ENCODE data around the gene RAB11B. TPM values are rescaled to one million over a fixed set of nuclear protein-coding genes. Genes with fewer than 3 reads are reported as not detected.

RAB11B gene
- total RNA-seq, 1 donor from 2014 or later = 100 TPM

DNA sequence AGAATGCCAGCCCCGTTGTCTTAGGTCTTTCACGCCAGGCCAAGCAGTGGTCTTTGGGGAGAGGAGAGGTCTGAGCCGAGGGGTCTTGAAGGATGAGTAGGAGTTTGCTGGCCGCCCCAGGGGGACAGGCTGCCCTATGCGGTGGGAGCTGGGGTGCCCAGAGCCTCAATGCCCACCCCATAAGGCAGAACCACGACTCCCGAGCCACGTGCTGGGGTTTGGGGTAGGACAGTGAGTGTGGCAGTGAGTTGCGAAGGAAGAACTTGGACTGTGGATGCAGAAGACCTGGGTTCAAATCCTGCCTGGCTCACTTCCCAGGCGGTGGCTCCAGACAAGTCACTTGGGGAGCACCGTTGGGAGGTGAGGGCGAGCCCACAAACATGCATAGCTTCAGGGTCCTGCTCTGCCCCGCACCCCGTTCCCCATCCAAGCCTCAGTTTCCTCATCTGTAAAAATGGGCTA lies 5.5 kb downstream of the RAB11B start:
- ATAC-seq (ENCODE audit: low read depth) (no peak), DNase-seq (no peak)
- TF ChIP-seq, protein P1, sequence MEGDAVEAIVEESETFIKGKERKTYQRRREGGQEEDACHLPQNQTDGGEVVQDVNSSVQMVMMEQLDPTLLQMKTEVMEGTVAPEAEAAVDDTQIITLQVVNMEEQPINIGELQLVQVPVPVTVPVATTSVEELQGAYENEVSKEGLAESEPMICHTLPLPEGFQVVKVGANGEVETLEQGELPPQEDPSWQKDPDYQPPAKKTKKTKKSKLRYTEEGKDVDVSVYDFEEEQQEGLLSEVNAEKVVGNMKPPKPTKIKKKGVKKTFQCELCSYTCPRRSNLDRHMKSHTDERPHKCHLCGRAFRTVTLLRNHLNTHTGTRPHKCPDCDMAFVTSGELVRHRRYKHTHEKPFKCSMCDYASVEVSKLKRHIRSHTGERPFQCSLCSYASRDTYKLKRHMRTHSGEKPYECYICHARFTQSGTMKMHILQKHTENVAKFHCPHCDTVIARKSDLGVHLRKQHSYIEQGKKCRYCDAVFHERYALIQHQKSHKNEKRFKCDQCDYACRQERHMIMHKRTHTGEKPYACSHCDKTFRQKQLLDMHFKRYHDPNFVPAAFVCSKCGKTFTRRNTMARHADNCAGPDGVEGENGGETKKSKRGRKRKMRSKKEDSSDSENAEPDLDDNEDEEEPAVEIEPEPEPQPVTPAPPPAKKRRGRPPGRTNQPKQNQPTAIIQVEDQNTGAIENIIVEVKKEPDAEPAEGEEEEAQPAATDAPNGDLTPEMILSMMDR (IDR thresholded peaks at IDR 0.05) = no peak
- Mint-ChIP-seq H3K4me1 (peaks cover 36% of the 10 kb centered on the region), H3K9me3 (no peaks in the 10 kb centered on the region), H3K4me3 (no peak overlapping the region), H3K27me3 (no peaks in the 10 kb centered on the region), H3K27ac (no peak overlapping the region), H3K36me3 (ENCODE audit: low read depth) (peaks cover 35% of the 10 kb centered on the region)
- ChIA-PET CTCF (no interaction called here), POLR2A (no interaction called here)
- intact Hi-C loops (cut with micrococcal nuclease) = loop anchor here (1.0 to 10.0 kb wide), 3 partner anchors 41 to 237 kb away; no protein-coding TSS in a partner anchor

DNA sequence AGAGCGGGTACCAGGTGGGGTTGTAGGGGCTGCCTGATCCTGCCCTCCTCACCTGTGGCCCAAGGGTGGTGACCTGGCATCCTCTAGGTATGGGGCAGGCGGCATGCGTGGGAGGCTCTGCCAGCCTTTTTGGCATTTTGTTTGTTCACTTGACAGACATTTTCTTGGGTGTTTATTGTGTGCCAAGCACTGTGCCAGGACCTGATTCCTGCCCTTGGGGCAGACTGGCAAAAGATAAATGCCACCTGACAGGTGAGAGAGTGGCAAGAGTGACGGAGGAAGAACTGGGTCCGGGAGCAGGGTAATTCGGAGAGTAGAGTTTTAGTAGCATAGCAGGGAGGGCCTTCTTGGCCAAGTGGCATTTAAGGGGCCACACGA lies 6.0 kb downstream of the RAB11B start:
- no peak for DNase-seq
- POLR2A ChIA-PET = no interaction called here
- CTCF ChIA-PET = no interaction called here
- peak overlapping the region; percentile 30 for H3K27ac Mint-ChIP-seq
- H3K4me1 Mint-ChIP-seq = peaks cover 31% of the 10 kb centered on the region
- no peak overlapping the region for H3K4me3 Mint-ChIP-seq
- H3K9me3 Mint-ChIP-seq = no peaks in the 10 kb centered on the region
- intact Hi-C loops (cut with micrococcal nuclease) = loop anchor here (1.0 to 10.0 kb wide), 3 partner anchors 42 to 238 kb away; no protein-coding TSS in a partner anchor
- TF ChIP-seq, protein P1 (IDR thresholded peaks at IDR 0.05) = no peak
- peaks cover 35% of the 10 kb centered on the region for H3K36me3 Mint-ChIP-seq (ENCODE audit: low read depth)
- H3K27me3 Mint-ChIP-seq = no peaks in the 10 kb centered on the region
- ATAC-seq (ENCODE audit: low read depth) = no peak

DNA sequence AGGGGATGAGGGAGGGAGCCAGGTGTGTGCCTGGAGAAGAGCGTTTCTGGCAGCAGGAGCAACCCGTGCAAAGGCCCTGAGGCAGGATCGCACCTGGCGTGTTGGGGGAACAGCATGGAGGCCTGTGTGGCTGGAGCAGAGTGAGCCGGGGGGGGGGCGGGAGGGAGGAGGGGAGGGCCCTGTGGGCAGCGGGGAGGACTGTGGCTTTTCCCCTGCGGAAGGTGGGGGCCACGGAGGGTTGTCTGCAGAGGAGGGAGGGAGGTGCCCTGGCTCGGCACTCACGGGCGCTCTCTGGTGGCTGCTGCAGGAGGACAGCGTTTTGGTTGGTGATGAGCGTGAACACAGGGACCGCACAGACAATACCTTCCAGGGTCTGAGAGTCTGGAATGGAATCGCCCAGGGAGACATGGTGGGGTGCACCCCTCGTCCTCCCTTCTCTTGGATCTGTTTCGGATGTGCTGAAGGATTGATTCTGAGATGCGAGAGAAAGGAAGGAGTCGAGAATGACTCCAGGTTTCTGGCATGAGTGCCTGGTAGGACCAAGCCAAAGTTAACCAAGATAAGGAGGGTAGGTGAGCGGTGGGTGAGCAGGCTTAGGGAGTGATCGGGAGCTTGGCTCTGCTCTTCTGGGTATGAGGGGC lies 6.5 kb downstream of the RAB11B start:
- TF ChIP-seq, protein P1 (IDR thresholded peaks at IDR 0.05) = no peak
- ChIA-PET POLR2A (no interaction called here), CTCF (no interaction called here)
- ATAC-seq (ENCODE audit: low read depth) (peak; percentile 96), DNase-seq (peak; percentile 46)
- Mint-ChIP-seq H3K27me3 (no peaks in the 10 kb centered on the region), H3K4me1 (peaks cover 27% of the 10 kb centered on the region), H3K36me3 (ENCODE audit: low read depth) (peaks cover 37% of the 10 kb centered on the region), H3K4me3 (no peak overlapping the region), H3K27ac (peak overlapping the region; percentile 50), H3K9me3 (no peaks in the 10 kb centered on the region)
- intact Hi-C loops (cut with micrococcal nuclease) = loop anchor here (1.0 to 10.0 kb wide), 3 partner anchors 42 to 238 kb away; no protein-coding TSS in a partner anchor

DNA sequence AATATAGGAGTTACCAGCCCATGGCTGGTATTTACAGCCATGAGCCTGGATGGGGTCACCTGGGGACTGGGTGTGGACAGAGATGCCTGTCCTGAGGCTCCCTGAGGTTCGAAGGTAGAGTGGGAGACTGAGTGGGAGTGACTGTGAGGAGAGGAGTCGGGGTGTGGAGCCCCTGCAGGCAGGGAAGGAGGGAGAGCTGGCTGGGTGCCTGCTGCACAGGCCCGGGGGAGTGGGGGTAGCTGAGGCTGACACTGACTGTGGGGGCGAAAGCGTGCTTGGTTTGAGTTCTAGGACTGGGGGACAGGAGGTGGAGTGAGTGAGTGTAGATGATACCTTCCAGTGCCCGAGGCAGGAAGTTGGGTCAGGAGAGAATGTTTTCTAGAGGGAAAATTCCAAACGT lies 7.1 kb downstream of the RAB11B start:
- intact Hi-C loops (cut with micrococcal nuclease) = loop anchor here (10.0 kb wide), 1 partner anchor 132 kb away; no protein-coding TSS in a partner anchor
- H3K4me1 Mint-ChIP-seq = peaks cover 21% of the 10 kb centered on the region
- ATAC-seq (ENCODE audit: low read depth) = no peak
- no peak overlapping the region for H3K4me3 Mint-ChIP-seq
- no peak overlapping the region for H3K27ac Mint-ChIP-seq
- H3K27me3 Mint-ChIP-seq = no peaks in the 10 kb centered on the region
- ChIA-PET CTCF (no interaction called here), POLR2A (no interaction called here)
- no peaks in the 10 kb centered on the region for H3K9me3 Mint-ChIP-seq
- no peak for DNase-seq
- H3K36me3 Mint-ChIP-seq (ENCODE audit: low read depth) = peaks cover 42% of the 10 kb centered on the region
- TF ChIP-seq, protein P1 (IDR thresholded peaks at IDR 0.05) = no peak

DNA sequence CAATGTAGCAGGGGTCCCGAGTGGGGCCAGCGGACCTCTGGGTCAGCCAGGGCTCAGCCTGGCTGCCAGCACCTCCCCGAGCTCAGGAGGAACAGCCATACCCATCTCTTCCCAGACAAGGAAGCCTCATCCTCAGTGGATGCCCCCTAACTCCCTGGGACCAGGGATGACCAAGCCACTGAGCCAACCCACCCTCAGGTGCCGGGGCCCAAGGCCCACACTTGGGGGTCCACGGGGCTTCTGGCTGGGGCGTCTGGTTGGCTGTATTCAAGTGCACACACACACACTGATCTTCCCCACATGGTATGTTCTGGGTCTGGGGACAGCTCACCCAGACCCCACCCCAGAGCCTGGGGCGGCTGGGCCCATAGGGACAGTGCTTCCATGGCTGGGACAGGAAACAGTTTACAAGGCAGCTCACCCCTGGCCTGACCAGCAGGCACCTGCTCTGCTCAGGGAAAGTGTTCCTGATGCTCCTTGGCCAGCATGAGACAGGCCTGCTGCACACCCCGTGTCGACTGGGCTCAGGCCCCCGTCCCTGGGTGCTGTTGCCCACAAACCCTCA lies 7.7 kb downstream of the RAB11B start:
- DNase-seq (no peak), ATAC-seq (ENCODE audit: low read depth) (no peak)
- Mint-ChIP-seq H3K4me1 (peaks cover 19% of the 10 kb centered on the region), H3K27ac (no peak overlapping the region), H3K9me3 (no peaks in the 10 kb centered on the region), H3K27me3 (no peaks in the 10 kb centered on the region), H3K4me3 (no peak overlapping the region), H3K36me3 (ENCODE audit: low read depth) (peaks cover 48% of the 10 kb centered on the region)
- TF ChIP-seq, protein P1 (IDR thresholded peaks at IDR 0.05) = no peak
- intact Hi-C loops (cut with micrococcal nuclease) = loop anchor here (10.0 kb wide), 1 partner anchor 133 kb away; no protein-coding TSS in a partner anchor
- CTCF ChIA-PET = interaction anchor here (1.1 kb wide), 1 partner anchor 49 kb away, joined by 3 read pairs; no protein-coding TSS in a partner anchor
- POLR2A ChIA-PET = no interaction called here

Measured in activated B cell treated with CpG ODN at 0.5 μM for 24 hours (primary cell).